AG04450 (cell line): Measurements from ENCODE around the gene USP53. TPM values are rescaled to one million over a fixed set of nuclear protein-coding genes. Genes with fewer than 3 reads are reported as not detected.

Source experiments
- CTCF ChIA-PET: fragments of 300-600, 350-600 bp; formaldehyde crosslinking; extraction: SDS; loops from one replicate; lab custom pipeline; 2022; ENCODE audit warnings: antibody characterized with exemption, inconsistent platforms; lab: Charles Lee
- POLR2A ChIA-PET: fragments of 350-600 bp; formaldehyde crosslinking; extraction: SDS; loops from one replicate; lab custom pipeline; 2021; ENCODE audit warnings: antibody characterized with exemption, inconsistent platforms; lab: Yijun Ruan, JAX
- DNase-seq: peaks from one replicate; pipeline ENCODE4 v3.0.0-alpha.2; 2011; ENCODE audit warnings: low read depth, low spot score
- H3K27ac ChIP-seq: one replicate; pipeline ENCODE4 v1.5.1; 2012; ENCODE audit warnings: low read depth, low read length, control low read depth
- H3K27me3 ChIP-seq: one replicate; pipeline ENCODE4 v1.6.0; 2012; ENCODE audit warnings: low read length; ENCODE audit not compliant: control insufficient read depth, insufficient read depth
- H3K4me3 ChIP-seq: 2 replicates; pipeline ENCODE4 v1.5.1; 2011; ENCODE audit warnings: mild to moderate bottlenecking, low read depth, low read length, control low read depth
- H3K9me3 ChIP-seq: 2 replicates; pipeline ENCODE4 v1.5.1; 2012; ENCODE audit warnings: low read length; ENCODE audit not compliant: control insufficient read depth, insufficient read depth
- CTCF ChIP-seq: IDR thresholded peaks from 2 replicates; pipeline ENCODE4 v1.5.1; 2011; ENCODE audit warnings: low read depth, low read length, control low read depth, inconsistent platforms
- polyA plus RNA-seq: library from polyadenylated mRNA; depleted of rRNA; stranded (reverse); fragments of >200 nt; gene quantifications from 2 replicates; pipeline ENCODE4 v1.2.3, GENCODE V29; 2011

USP53 gene
- polyA plus RNA-seq, 1 experiment: 19.0 TPM

DNA sequence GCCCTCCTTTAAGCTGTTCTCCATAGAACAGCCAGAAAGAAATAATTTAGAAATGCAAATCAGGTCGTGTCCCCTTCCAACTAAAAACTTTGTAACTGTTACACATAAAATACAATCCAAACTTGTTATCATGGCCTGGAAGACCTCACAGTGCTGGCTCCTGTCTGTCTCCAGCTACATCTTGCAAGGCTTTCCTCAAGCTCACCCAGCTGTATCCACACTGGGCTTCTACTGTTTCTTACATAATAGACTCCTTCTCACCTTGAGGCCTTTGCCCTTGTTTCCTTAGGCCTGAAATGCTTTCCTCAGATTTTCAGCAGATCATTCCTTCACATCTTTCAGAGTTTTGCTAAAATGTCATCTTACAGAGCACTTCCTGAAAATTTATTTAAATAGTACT lies 33.5 kb upstream of the USP53 start:
- CTCF ChIA-PET: no interaction called here

DNA sequence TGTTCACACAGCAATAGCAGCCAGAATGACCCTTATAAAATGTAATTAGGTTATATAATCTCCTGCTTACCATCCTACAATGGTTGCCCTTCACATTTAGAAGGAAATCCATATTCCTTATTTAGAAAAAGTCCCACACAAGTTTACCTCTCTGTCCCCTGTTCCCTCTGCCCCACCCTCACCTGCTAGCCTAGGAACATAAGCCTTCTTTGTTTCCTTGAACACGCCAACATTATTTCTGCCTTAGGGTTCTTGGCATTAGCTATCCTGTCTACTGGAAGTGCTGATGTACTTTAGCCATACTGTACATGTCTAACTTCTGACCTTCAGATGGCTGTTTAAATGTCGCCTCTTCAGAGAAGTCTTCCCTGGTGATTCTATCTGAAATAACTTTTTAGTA lies 28.4 kb upstream of the USP53 start:
- Histone ChIP-seq H3K27me3 (no peaks in the 10 kb centered on the region), H3K9me3 (no peaks in the 10 kb centered on the region), H3K27ac (no peak overlapping the region), H3K4me3 (no peak overlapping the region)
- no peak for TF ChIP-seq CTCF
- CTCF ChIA-PET: interaction anchor here (0.9 kb wide), 1 partner anchor 9 kb away, joined by 3 read pairs; no protein-coding TSS in a partner anchor
- POLR2A ChIA-PET: no interaction called here
- no peak for DNase-seq

More for the DNA sequence above, 33.5 kb upstream of the USP53 start:
- no peak for DNase-seq
- H3K27me3 ChIP-seq: no peaks in the 10 kb centered on the region
- H3K4me3 ChIP-seq: no peak overlapping the region
- POLR2A ChIA-PET: no interaction called here
- TF ChIP-seq CTCF: no peak
- H3K9me3 ChIP-seq: no peaks in the 10 kb centered on the region; the same call in 1 of the 2 replicates
- no peak overlapping the region for H3K27ac ChIP-seq

GRCh38 chr4:119189638-119190037 lies 22.9 kb upstream of the USP53 start:
- Histone ChIP-seq H3K9me3 (no peaks in the 10 kb centered on the region), H3K27me3 (no peaks in the 10 kb centered on the region), H3K27ac (no peak overlapping the region), H3K4me3 (no peak overlapping the region)
- POLR2A ChIA-PET: no interaction called here
- DNase-seq: no peak
- CTCF ChIA-PET: no interaction called here
- no peak for TF ChIP-seq CTCF

DNA sequence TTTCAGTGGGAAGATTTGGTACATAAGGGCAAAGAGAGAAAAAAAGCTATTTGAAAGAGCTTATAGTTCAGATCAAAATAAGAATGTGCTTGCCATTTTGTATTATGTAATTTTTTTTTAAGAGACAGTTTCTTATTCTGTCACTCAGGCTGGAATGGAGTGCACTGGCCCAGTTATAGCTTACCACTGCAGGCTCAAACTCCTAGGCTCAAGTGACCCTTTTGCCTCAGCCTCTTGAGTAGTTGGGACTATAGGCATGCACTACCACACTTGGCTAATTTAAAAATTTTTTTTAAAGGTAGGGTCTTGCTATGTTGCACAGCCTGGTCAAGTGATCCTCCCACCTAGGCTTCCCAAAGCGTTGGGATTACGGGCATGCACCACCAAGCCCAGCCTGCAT lies 22.2 kb upstream of the USP53 start:
- DNase-seq: no peak
- Histone ChIP-seq H3K4me3 (no peak overlapping the region), H3K27me3 (no peaks in the 10 kb centered on the region), H3K27ac (no peak overlapping the region), H3K9me3 (no peaks in the 10 kb centered on the region)
- CTCF ChIA-PET: no interaction called here
- POLR2A ChIA-PET: no interaction called here
- no peak for TF ChIP-seq CTCF

- no peak for DNase-seq
- CTCF ChIA-PET: no interaction called here
These were observed 21.0 kb upstream of the USP53 start for GRCh38 chr4:119191505-119191904.

More at GRCh38 chr4:119191505-119191904, 21.0 kb upstream of the USP53 start:
- POLR2A ChIA-PET: no interaction called here
- Histone ChIP-seq H3K27me3 (no peaks in the 10 kb centered on the region), H3K9me3 (no peaks in the 10 kb centered on the region), H3K4me3 (no peak overlapping the region), H3K27ac (no peak overlapping the region)
- TF ChIP-seq CTCF: no peak
